ENCODE data around the gene TXK. TPM values are rescaled to one million over a fixed set of nuclear protein-coding genes. Genes with fewer than 3 reads are reported as not detected.

The TXK gene
- total RNA-seq, 1 experiment from 2014 or later, result 1.4 TPM

DNA sequence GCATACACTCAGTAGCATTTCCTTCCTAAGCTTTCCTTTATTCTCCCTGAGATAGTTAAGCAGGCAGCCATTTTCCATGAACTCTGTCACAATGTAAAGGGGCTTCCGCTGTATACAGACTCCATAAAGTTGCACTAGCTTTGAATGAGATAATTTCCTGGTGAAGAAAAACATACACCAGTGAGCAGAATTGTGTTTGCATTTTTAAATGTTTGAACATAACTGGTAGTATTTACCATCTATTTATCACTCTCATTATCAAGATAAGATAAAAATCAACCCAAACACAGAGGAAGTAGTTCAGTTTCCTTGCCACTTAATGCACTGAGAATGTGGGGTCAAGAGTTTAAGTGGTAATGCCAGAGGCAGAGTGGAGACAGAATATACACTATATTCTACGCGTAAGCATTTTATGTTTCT is 54.1 kb downstream of the TXK start:
- H3K27me3 ChIP-seq (replicated peaks; ENCODE audit: insufficient read depth, low read depth, low read length, poor library complexity), result no peaks in the 10 kb centered on the region
- intact Hi-C loops (cut with micrococcal nuclease; ENCODE audit: unreplicated experiment), result loop anchor here (5.0 to 10.0 kb wide), 2 partner anchors 63 to 375 kb away; partner anchors contain the start of genes CNGA1 and NIPAL1
- no peaks in the 10 kb centered on the region for H3K9me3 ChIP-seq (ENCODE audit: low read depth, low read length, poor library complexity, severe bottlenecking)
- H3K4me1 ChIP-seq (ENCODE audit: insufficient read depth, low read length, poor library complexity, severe bottlenecking), result no peaks in the 10 kb centered on the region
- peak; percentile 37 for DNase-seq (ENCODE audit: low spot score)
- no peak for TF ChIP-seq EZH2 (IDR thresholded peaks at IDR 0.05; ENCODE audit: borderline replicate concordance, low read depth, low read length, poor library complexity, severe bottlenecking)
- TF ChIP-seq, protein P1, sequence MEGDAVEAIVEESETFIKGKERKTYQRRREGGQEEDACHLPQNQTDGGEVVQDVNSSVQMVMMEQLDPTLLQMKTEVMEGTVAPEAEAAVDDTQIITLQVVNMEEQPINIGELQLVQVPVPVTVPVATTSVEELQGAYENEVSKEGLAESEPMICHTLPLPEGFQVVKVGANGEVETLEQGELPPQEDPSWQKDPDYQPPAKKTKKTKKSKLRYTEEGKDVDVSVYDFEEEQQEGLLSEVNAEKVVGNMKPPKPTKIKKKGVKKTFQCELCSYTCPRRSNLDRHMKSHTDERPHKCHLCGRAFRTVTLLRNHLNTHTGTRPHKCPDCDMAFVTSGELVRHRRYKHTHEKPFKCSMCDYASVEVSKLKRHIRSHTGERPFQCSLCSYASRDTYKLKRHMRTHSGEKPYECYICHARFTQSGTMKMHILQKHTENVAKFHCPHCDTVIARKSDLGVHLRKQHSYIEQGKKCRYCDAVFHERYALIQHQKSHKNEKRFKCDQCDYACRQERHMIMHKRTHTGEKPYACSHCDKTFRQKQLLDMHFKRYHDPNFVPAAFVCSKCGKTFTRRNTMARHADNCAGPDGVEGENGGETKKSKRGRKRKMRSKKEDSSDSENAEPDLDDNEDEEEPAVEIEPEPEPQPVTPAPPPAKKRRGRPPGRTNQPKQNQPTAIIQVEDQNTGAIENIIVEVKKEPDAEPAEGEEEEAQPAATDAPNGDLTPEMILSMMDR (conservative IDR thresholded peaks at IDR 0.05; ENCODE audit: low read depth, low read length), result no peak
- no TSS peak for BruUV-seq (replicated peaks)
- POLR2A ChIA-PET (ENCODE audit: low non-redundant PET), result no interaction called here
- no peaks in the 10 kb centered on the region for H3K36me3 ChIP-seq (ENCODE audit: insufficient read depth, low read length, poor library complexity, severe bottlenecking)
- CTCF ChIA-PET, result no interaction called here
- H3K4me3 ChIP-seq (ENCODE audit: low read depth, low read length, poor library complexity, severe bottlenecking), result no peak overlapping the region
- no peak overlapping the region for H3K27ac ChIP-seq (ENCODE audit: low read depth, low read length, poor library complexity, severe bottlenecking)

DNA sequence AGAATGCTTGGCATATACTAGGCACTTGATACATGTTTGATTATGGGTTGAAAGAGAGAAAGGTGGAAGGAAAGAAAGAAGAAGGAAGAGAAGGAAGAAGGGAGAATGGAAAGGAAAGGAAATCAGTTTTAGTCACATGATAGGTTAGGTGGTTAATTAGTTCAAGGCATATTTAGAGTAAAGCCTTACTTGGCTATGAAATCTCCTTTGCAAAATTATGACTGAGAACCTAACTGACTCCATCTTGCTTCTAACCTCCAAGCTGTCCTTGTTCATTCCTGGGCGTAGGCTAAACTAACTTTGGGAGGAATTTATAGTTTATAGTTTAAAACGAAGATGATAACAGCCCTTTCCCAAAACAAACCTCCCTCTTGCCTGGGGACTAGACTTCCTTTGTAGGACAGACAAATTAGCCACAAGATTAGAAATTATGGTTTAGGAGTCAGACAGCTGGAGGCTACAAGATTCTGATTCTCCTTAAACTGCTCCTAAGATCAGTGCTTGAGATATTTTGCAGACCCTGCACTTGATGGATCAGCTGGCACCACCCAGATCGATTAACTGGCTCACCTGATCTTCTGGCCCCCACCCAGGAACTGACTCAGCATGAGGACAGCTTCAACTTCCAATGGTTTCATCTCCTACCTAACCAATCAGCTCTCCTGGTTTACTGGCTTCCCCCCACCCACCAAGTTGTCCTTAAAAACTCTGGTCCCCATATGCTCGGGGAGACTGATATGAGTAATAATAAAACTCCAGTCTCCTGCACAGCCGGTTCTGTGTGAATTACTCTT is 55.0 kb downstream of the TXK start:
- CTCF ChIA-PET, result no interaction called here
- Histone ChIP-seq H3K4me1 (ENCODE audit: insufficient read depth, low read length, poor library complexity, severe bottlenecking) (no peaks in the 10 kb centered on the region), H3K9me3 (ENCODE audit: low read depth, low read length, poor library complexity, severe bottlenecking) (no peaks in the 10 kb centered on the region), H3K27ac (ENCODE audit: low read depth, low read length, poor library complexity, severe bottlenecking) (no peak overlapping the region), H3K27me3 (replicated peaks; ENCODE audit: insufficient read depth, low read depth, low read length, poor library complexity) (no peaks in the 10 kb centered on the region), H3K36me3 (ENCODE audit: insufficient read depth, low read length, poor library complexity, severe bottlenecking) (no peaks in the 10 kb centered on the region), H3K4me3 (ENCODE audit: low read depth, low read length, poor library complexity, severe bottlenecking) (no peak overlapping the region)
- BruUV-seq (replicated peaks), result no TSS peak
- POLR2A ChIA-PET (ENCODE audit: low non-redundant PET), result no interaction called here
- no peak for DNase-seq (ENCODE audit: low spot score)
- intact Hi-C loops (cut with micrococcal nuclease; ENCODE audit: unreplicated experiment), result no loop called here
- TF ChIP-seq, protein P1 (conservative IDR thresholded peaks at IDR 0.05; ENCODE audit: low read depth, low read length), result no peak
- TF ChIP-seq EZH2 (IDR thresholded peaks at IDR 0.05; ENCODE audit: borderline replicate concordance, low read depth, low read length, poor library complexity, severe bottlenecking), result no peak

DNA sequence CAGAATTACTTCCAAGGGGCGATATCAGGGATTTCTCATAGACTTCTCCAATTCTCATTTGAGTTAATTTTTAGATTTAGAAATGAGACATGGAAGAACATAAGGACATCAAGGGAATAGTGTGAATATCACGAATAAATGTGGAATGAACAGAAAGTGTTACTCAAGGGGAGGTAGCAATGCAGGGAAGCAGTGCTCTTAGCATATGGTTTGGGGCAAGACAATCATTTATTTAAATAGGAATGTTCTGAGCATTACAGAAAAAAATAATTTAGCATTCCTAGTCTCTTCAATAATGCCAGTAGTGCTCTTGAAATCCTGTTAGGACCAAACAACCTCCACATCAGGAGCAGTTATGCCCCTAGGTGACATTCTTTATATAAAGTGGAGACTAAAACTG is 55.6 kb downstream of the TXK start:
- Histone ChIP-seq H3K36me3 (ENCODE audit: insufficient read depth, low read length, poor library complexity, severe bottlenecking) (no peaks in the 10 kb centered on the region), H3K4me1 (ENCODE audit: insufficient read depth, low read length, poor library complexity, severe bottlenecking) (no peaks in the 10 kb centered on the region), H3K27me3 (replicated peaks; ENCODE audit: insufficient read depth, low read depth, low read length, poor library complexity) (no peaks in the 10 kb centered on the region), H3K9me3 (ENCODE audit: low read depth, low read length, poor library complexity, severe bottlenecking) (no peaks in the 10 kb centered on the region), H3K27ac (ENCODE audit: low read depth, low read length, poor library complexity, severe bottlenecking) (no peak overlapping the region), H3K4me3 (ENCODE audit: low read depth, low read length, poor library complexity, severe bottlenecking) (no peak overlapping the region)
- ChIA-PET CTCF (no interaction called here), POLR2A (ENCODE audit: low non-redundant PET) (no interaction called here)
- BruUV-seq (replicated peaks), result no TSS peak
- intact Hi-C loops (cut with micrococcal nuclease; ENCODE audit: unreplicated experiment), result no loop called here
- no peak for TF ChIP-seq EZH2 (IDR thresholded peaks at IDR 0.05; ENCODE audit: borderline replicate concordance, low read depth, low read length, poor library complexity, severe bottlenecking)
- TF ChIP-seq, protein P1 (conservative IDR thresholded peaks at IDR 0.05; ENCODE audit: low read depth, low read length), result no peak
- no peak for DNase-seq (ENCODE audit: low spot score)
